Keratinocyte (primary cell): ENCODE results near the gene ZNF425.

Experiments used
- EZH2 ChIP-seq: IDR thresholded peaks from one replicate; pipeline ENCODE4 v1.6.1; 2012; ENCODE audit warnings: inconsistent platforms, mild to moderate bottlenecking, low read length, moderate library complexity
- TF ChIP-seq, protein P1 (sequence below), 3 experiments: IDR thresholded peaks in 1 of 3; conservative IDR thresholded peaks in 1 of 3; optimal IDR thresholded peaks in 1 of 3; 2 replicates in 2 of 3; 3 replicates in 1 of 3; pipeline versions ENCODE3 to v1.5.1; 2011; ENCODE audit warnings: low read length in 3 of 3, mild to moderate bottlenecking in 3 of 3, moderate library complexity in 2 of 3, control low read depth in 1 of 3, inconsistent platforms in 1 of 3; ENCODE audit not compliant: insufficient read depth in 2 of 3; ENCODE audit errors: extremely low read depth in 1 of 3

DNA sequence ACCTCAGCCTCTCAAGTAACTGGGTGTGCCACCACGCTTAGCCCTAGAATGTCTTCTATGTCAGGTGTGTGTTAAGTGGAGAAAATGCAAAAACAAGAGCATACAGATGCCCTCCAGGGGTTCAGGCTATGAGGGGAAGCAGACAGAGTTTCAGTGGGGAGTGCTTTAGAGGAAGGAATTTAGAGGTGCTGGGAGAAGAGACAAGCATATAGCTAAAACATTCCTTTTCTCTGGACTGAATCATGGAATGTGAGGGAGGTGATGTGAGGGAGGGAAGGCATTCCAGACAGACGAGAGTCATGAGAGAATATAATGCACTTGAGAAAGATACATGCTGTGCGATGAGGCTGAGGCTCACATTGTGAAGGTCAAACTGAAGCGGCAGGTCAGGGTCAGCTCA, 29.0 kb downstream of the ZNF425 start:
- TF ChIP-seq, protein P1, sequence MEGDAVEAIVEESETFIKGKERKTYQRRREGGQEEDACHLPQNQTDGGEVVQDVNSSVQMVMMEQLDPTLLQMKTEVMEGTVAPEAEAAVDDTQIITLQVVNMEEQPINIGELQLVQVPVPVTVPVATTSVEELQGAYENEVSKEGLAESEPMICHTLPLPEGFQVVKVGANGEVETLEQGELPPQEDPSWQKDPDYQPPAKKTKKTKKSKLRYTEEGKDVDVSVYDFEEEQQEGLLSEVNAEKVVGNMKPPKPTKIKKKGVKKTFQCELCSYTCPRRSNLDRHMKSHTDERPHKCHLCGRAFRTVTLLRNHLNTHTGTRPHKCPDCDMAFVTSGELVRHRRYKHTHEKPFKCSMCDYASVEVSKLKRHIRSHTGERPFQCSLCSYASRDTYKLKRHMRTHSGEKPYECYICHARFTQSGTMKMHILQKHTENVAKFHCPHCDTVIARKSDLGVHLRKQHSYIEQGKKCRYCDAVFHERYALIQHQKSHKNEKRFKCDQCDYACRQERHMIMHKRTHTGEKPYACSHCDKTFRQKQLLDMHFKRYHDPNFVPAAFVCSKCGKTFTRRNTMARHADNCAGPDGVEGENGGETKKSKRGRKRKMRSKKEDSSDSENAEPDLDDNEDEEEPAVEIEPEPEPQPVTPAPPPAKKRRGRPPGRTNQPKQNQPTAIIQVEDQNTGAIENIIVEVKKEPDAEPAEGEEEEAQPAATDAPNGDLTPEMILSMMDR (optimal IDR thresholded peaks at IDR 0.05 in 1 of 3, IDR thresholded peaks at IDR 0.05 in 1 of 3, conservative IDR thresholded peaks at IDR 0.05 in 1 of 3; ENCODE audit: extremely low read depth in 1 of 3, insufficient read depth in 2 of 3, low read length in 3 of 3): no peak
- TF ChIP-seq EZH2: no peak
